H9 (cell line): ENCODE data around the gene NAA50. TPM values are rescaled to one million over a fixed set of nuclear protein-coding genes. Genes with fewer than 3 reads are reported as not detected.

Experiments
- DNase-seq: peaks from one replicate; pipeline ENCODE4 v3.0.0-alpha.2; 2017
- H2AFZ ChIP-seq: one replicate; pipeline ENCODE4 v1.6.1; 2013; ENCODE audit warnings: mild to moderate bottlenecking, low read length, control low read depth, moderate library complexity
- H2AK5ac ChIP-seq: 2 replicates; pipeline ENCODE4 v1.6.1; 2013; ENCODE audit warnings: low read length, control low read depth, mixed read lengths; ENCODE audit not compliant: insufficient read length
- H2BK120ac ChIP-seq: one replicate; pipeline ENCODE4 v1.6.1; 2013; ENCODE audit warnings: low read depth, mild to moderate bottlenecking, low read length, control low read depth, inconsistent platforms; ENCODE audit not compliant: poor library complexity, severe bottlenecking
- H2BK12ac ChIP-seq: 2 replicates; pipeline ENCODE4 v1.6.1; 2013; ENCODE audit warnings: low read length, control low read depth, mixed read lengths, low read depth; ENCODE audit not compliant: insufficient read length
- H2BK15ac ChIP-seq: 2 replicates; pipeline ENCODE4 v1.6.1; 2013; ENCODE audit warnings: low read depth, low read length, control low read depth
- H2BK20ac ChIP-seq: one replicate; pipeline ENCODE4 v1.6.1; 2013; ENCODE audit warnings: low read depth, mild to moderate bottlenecking, low read length, control low read depth, inconsistent platforms; ENCODE audit not compliant: poor library complexity, severe bottlenecking
- H2BK5ac ChIP-seq: 2 replicates; pipeline ENCODE4 v1.6.1; 2013; ENCODE audit warnings: low read length, control low read depth, mixed read lengths; ENCODE audit not compliant: insufficient read length
- H3K14ac ChIP-seq: 2 replicates; pipeline ENCODE4 v1.6.1; 2013; ENCODE audit warnings: low read length, control low read depth; ENCODE audit not compliant: insufficient read depth
- H3K18ac ChIP-seq: 2 replicates; pipeline ENCODE4 v1.6.1; 2013; ENCODE audit warnings: low read depth, mild to moderate bottlenecking, mixed read lengths, low read length, control low read depth; ENCODE audit not compliant: insufficient read length
- H3K23ac ChIP-seq: 2 replicates; pipeline ENCODE4 v1.6.1; 2013; ENCODE audit warnings: low read length, control low read depth, mixed read lengths, low read depth; ENCODE audit not compliant: insufficient read length
- H3K23me2 ChIP-seq: 2 replicates; pipeline ENCODE4 v1.6.1; 2013; ENCODE audit warnings: low read depth, mild to moderate bottlenecking, mixed read lengths, low read length, control low read depth; ENCODE audit not compliant: insufficient read length, poor library complexity, severe bottlenecking
- H3K27ac ChIP-seq: 2 replicates; pipeline ENCODE4 v1.5.1; 2013; ENCODE audit warnings: low read length, control low read depth, mixed read lengths, low read depth; ENCODE audit not compliant: insufficient read length
- H3K27me3 ChIP-seq: 2 replicates; pipeline ENCODE4 v1.6.1; 2013; ENCODE audit warnings: low read length, control low read depth, inconsistent platforms; ENCODE audit not compliant: insufficient read depth
- H3K4ac ChIP-seq: 2 replicates; pipeline ENCODE4 v1.6.1; 2013; ENCODE audit warnings: low read depth, mild to moderate bottlenecking, control low read depth, inconsistent platforms, low read length, moderate library complexity
- H3K4me1 ChIP-seq: 2 replicates; pipeline ENCODE4 v1.6.1; 2013; ENCODE audit warnings: low read length, control low read depth, inconsistent platforms; ENCODE audit not compliant: insufficient read depth
- H3K4me2 ChIP-seq: 2 replicates; pipeline ENCODE4 v1.6.1; 2013; ENCODE audit warnings: low read length, control low read depth, mixed read lengths; ENCODE audit not compliant: insufficient read length, insufficient read depth
- H3K56ac ChIP-seq: 2 replicates; pipeline ENCODE4 v1.6.1; 2013; ENCODE audit warnings: low read depth, mild to moderate bottlenecking, mixed read lengths, low read length, control low read depth; ENCODE audit not compliant: insufficient read length
- H3K79me1 ChIP-seq: 2 replicates; pipeline ENCODE4 v1.6.1; 2013; ENCODE audit warnings: low read depth, mild to moderate bottlenecking, moderate library complexity, low read length, control low read depth, inconsistent platforms; ENCODE audit not compliant: insufficient read depth, poor library complexity, severe bottlenecking
- H3K79me2 ChIP-seq: 2 replicates; pipeline ENCODE4 v1.6.1; 2013; ENCODE audit warnings: low read length, control low read depth, inconsistent platforms; ENCODE audit not compliant: insufficient read depth
- H3K9ac ChIP-seq: 2 replicates; pipeline ENCODE4 v1.6.1; 2013; ENCODE audit warnings: low read length, control low read depth, mixed read lengths; ENCODE audit not compliant: insufficient read length; ENCODE audit errors: extremely low read depth
- H3K9me3 ChIP-seq: one replicate; pipeline ENCODE4 v1.6.1; 2013; ENCODE audit warnings: low read depth, low read length, inconsistent platforms; ENCODE audit not compliant: control insufficient read depth
- H3T11ph ChIP-seq: one replicate; pipeline ENCODE4 v1.6.1; 2013; ENCODE audit warnings: mild to moderate bottlenecking, low read length, control low read depth, inconsistent platforms
- H4K20me1 ChIP-seq: one replicate; pipeline ENCODE4 v1.6.1; 2013; ENCODE audit not compliant: control insufficient read depth, insufficient read length, insufficient read depth
- H4K5ac ChIP-seq: 2 replicates; pipeline ENCODE4 v1.6.1; 2013; ENCODE audit warnings: low read depth, mild to moderate bottlenecking, mixed read lengths, low read length, control low read depth; ENCODE audit not compliant: insufficient read length
- H4K8ac ChIP-seq: replicated peaks from 2 replicates; pipeline ENCODE4 v1.6.1; 2013; ENCODE audit warnings: low read length, control low read depth, mixed read lengths, low read depth; ENCODE audit not compliant: insufficient read length
- H4K91ac ChIP-seq: 2 replicates; pipeline ENCODE4 v1.6.1; 2013; ENCODE audit warnings: low read depth, mild to moderate bottlenecking, moderate library complexity, mixed read lengths, low read length, control low read depth; ENCODE audit not compliant: insufficient read length
- H3K27ac Mint-ChIP-seq, 3 experiments: 2 replicates in 2 of 3; 3 replicates in 1 of 3; pipeline ENCODE4 v1.8.0; 2020 to 2021; ENCODE audit warnings: mixed read lengths in 3 of 3, mild to moderate bottlenecking in 1 of 3, moderate library complexity in 1 of 3
- H3K27me3 Mint-ChIP-seq: 2 replicates; pipeline ENCODE4 v1.8.0; 2021; ENCODE audit warnings: low read depth, mild to moderate bottlenecking, moderate library complexity, mixed read lengths
- H3K36me3 Mint-ChIP-seq, 3 experiments: 2 replicates in 2 of 3; 3 replicates in 1 of 3; pipeline ENCODE4 v1.8.0; 2020 to 2021; ENCODE audit warnings: low read depth in 3 of 3, mixed read lengths in 3 of 3; ENCODE audit not compliant: insufficient read depth in 1 of 3
- H3K4me1 Mint-ChIP-seq, 2 experiments: 2 replicates each; pipeline ENCODE4 v1.8.0; 2020; ENCODE audit warnings: mixed read lengths in 2 of 2
- H3K4me3 Mint-ChIP-seq, 2 experiments: 2 replicates in 1 of 2; 3 replicates in 1 of 2; pipeline ENCODE4 v1.8.0; 2020 to 2021; ENCODE audit warnings: mild to moderate bottlenecking in 2 of 2, mixed read lengths in 2 of 2, moderate library complexity in 1 of 2
- H3K9me3 Mint-ChIP-seq, 2 experiments: 2 replicates in 1 of 2; 3 replicates in 1 of 2; pipeline ENCODE4 v1.8.0; 2020; ENCODE audit warnings: mild to moderate bottlenecking in 2 of 2, mixed read lengths in 2 of 2, moderate library complexity in 1 of 2
- CTCF ChIP-seq: fragments of 200-600 bp; sonication (generic); conservative IDR thresholded peaks from 3 replicates; pipeline ENCODE4 v1.8.0; 2021; ENCODE audit warnings: antibody characterized with exemption, mild to moderate bottlenecking
- WGBS: extraction: QIAGEN DNeasy Blood & Tissue Kit; methylation state at CpG from one replicate; pipeline ENCODE4 v1.1.7; 2013; ENCODE audit warnings: missing lambda C conversion rate, low lambda C conversion rate, mixed read lengths; ENCODE audit not compliant: insufficient read length; ENCODE audit errors: extremely low coverage; 5-methylcytosine and 5-hydroxymethylcytosine counted together
- long read RNA-seq: library from polyadenylated mRNA; unstranded; transcript quantifications from one replicate; pipeline ENCODE4 v2.0.0, GENCODE V29; 2020
- total RNA-seq: library from RNA; stranded (reverse); gene quantifications from 2 replicates; pipeline ENCODE4 v1.2.1, GENCODE V29; 2021

NAA50 gene
- 216 and 226 TPM in 2 replicates for total RNA-seq
- long read RNA-seq, full-length matches to known transcripts: 955 of 996 reads
- long read RNA-seq, partial matches to known transcripts: 1 of 996 reads
- long read RNA-seq, other reads (novel, unspliced or antisense): 40 of 996 reads

DNA sequence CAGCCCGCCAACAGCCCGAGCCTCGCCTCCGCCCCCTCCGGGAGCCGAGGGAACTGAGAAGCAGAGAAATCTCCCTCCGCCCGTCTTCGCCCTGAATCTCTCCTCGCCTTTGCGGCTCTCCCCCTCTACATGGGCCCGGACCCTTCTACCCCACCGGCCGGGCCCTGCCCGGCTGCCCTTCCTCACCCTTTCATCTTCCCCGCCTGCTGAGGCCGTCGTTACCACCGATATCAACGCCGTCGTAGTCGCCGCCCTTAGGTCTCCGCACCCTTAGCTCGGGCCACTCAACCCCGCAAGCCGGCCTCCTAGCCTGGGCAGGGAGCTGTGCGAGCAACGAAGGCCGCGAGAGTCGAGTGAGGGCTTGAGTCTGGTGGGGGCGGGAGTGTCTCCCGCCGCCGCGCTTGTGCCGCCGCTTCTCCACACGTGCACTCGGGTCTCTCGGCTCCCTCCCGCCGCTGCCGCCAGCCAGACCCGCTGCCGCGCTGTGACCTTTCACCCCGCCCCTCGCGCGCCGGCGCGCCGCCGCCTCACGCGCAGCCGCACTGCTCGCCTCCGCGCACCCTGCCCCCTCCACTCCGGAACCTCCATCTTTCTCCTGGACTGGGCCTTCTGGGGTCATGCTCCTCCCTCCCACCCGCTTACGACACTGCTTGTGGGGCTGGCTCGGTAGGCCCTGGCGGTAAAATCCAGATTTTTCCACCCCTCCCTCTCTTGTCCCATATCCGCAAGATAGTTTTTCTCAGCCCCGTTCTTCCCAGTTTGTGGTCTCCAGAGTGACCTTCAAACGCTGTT is at the start of gene NAA50:
TSS of gene NAA50 (minus strand) at position 494 of the 792 bp plus-strand sequence. CDS start at position 194, 300 bp downstream.
- peaks cover 41% of the 10 kb centered on the region for H3K79me2 ChIP-seq
- H2BK12ac ChIP-seq: peak within 1 kb of the TSS; percentile 58
- H3K9ac ChIP-seq: peak within 1 kb of the TSS; percentile 95
- peak; percentile 94 for DNase-seq
- Mint-ChIP-seq H3K27ac (peak within 1 kb of the TSS; percentile 100), H3K4me1 (peaks cover 39 to 54% of the 10 kb centered on the region in 2 experiments), H3K36me3 (peaks cover 0 to 10% (median 7%) of the 10 kb centered on the region in 3 experiments; a peak in 5 of 7 replicates), H3K9me3 (peaks cover 0 to 2% of the 10 kb centered on the region in 2 experiments; a peak in 1 of 5 replicates), H3K27me3 (no peaks in the 10 kb centered on the region), H3K4me3 (peak within 1 kb of the TSS; percentile 94 to 96)
- H4K20me1 ChIP-seq: no peaks in the 10 kb centered on the region
- peak within 1 kb of the TSS; percentile 56 for H2BK5ac ChIP-seq
- peak within 1 kb of the TSS; percentile 20; the same call in 1 of the 2 replicates for H3K4ac ChIP-seq
- H3K4me1 ChIP-seq: no peaks in the 10 kb centered on the region
- no peaks in the 10 kb centered on the region for H3K27me3 ChIP-seq
- H4K5ac ChIP-seq: peak within 1 kb of the TSS; percentile 83
- H3K79me1 ChIP-seq: no peaks in the 10 kb centered on the region
- no peak within 1 kb of the TSS for H4K91ac ChIP-seq
- peak within 1 kb of the TSS; percentile 93 for H3T11ph ChIP-seq
- no peak within 1 kb of the TSS for H3K23ac ChIP-seq
- H4K8ac ChIP-seq: no peak within 1 kb of the TSS
- H3K23me2 ChIP-seq: peaks cover 3% of the 10 kb centered on the region
- H3K4me2 ChIP-seq: peak within 1 kb of the TSS; percentile 70
- no peaks in the 10 kb centered on the region for H3K9me3 ChIP-seq
- H3K27ac ChIP-seq: peak within 1 kb of the TSS; percentile 96
- H2AFZ ChIP-seq: peak within 1 kb of the TSS; percentile 9
- no CpG with 5 or more reads among the region's 72 CpGs for WGBS
- H3K56ac ChIP-seq: peak within 1 kb of the TSS; percentile 39
- H3K14ac ChIP-seq: peak within 1 kb of the TSS; percentile 86
- H2BK15ac ChIP-seq: no peak within 1 kb of the TSS
- no peak; the same call in 2 of the 3 replicates for TF ChIP-seq CTCF
- peak within 1 kb of the TSS; percentile 98 for H3K18ac ChIP-seq
- H2BK120ac ChIP-seq: peak within 1 kb of the TSS; percentile 97
- no peak within 1 kb of the TSS for H2BK20ac ChIP-seq
- no peak within 1 kb of the TSS for H2AK5ac ChIP-seq
